Astrocyte (in vitro differentiated cells and primary cell): ENCODE data around the gene PDPK1.

Experiments
- EZH2 ChIP-seq: IDR thresholded peaks from 2 replicates; pipeline ENCODE4 v1.6.1; 2012; ENCODE audit warnings: mild to moderate bottlenecking, low read length, inconsistent platforms; ENCODE audit not compliant: insufficient read depth
- TF ChIP-seq, protein P1 (sequence below): IDR thresholded peaks from 2 replicates; pipeline ENCODE4 v1.5.1; 2011; ENCODE audit warnings: low read depth, mild to moderate bottlenecking, inconsistent platforms, low read length, moderate library complexity; ENCODE audit not compliant: insufficient read depth

DNA sequence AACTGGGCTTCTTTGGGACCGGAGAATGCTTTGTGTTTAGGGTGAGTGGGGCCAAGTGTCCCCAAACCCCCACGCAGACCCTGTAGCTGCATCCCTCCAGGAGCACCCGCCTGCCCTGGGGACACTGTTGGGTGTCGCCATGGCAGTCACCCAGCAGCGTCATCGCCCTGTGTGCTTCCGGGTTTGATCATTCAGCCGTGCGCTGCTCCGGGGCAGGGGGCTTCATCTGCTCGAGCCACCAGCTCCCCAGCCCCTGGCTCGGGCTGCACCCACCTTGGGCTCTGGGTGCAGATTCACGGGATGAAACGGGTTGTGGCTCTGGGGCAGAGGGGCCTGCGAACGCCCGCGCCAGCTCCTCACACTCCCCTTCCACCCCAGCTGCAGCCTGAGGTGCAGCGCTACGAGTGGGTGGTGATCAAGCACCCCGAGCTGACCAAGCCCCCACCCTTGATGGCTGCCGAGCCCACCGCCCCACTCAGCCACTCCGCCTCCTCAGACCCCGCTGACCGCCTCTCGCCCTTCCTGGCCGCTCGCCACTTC is 37.9 kb upstream of the PDPK1 start:
- TF ChIP-seq, protein P1, sequence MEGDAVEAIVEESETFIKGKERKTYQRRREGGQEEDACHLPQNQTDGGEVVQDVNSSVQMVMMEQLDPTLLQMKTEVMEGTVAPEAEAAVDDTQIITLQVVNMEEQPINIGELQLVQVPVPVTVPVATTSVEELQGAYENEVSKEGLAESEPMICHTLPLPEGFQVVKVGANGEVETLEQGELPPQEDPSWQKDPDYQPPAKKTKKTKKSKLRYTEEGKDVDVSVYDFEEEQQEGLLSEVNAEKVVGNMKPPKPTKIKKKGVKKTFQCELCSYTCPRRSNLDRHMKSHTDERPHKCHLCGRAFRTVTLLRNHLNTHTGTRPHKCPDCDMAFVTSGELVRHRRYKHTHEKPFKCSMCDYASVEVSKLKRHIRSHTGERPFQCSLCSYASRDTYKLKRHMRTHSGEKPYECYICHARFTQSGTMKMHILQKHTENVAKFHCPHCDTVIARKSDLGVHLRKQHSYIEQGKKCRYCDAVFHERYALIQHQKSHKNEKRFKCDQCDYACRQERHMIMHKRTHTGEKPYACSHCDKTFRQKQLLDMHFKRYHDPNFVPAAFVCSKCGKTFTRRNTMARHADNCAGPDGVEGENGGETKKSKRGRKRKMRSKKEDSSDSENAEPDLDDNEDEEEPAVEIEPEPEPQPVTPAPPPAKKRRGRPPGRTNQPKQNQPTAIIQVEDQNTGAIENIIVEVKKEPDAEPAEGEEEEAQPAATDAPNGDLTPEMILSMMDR = no peak
- no peak for TF ChIP-seq EZH2
